ENCODE measurements around the gene TRAF3.

TRAF3 gene

GRCh38 chr14:102776761-102777710 is at the start of gene TRAF3:
Gene TRAF3, plus strand, starts transcription at chr14:102777449. Its CDS starts 92,753 bp downstream, at chr14:102870202.
- peak; percentile 27 for ATAC-seq

DNA sequence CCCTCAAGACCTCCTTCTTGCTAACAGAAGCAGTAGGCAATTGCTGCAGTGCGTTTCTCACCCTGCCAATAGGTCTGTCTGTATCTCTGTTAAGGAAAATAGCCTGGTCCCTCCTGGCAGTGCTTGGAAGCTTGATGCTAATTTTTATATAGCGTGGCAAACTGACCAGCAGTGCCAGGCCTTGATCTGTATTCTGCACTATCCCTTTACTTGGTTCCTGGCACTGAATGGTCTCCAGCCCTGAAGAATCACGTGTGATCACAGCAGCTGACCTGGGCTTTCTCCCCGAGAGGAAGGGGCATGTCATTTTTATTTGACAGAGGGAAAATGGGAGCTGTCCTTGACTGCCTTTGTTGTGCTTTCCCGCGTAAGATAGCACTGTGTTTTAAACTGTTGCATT is 48.7 kb upstream of the TRAF3 start:
- no peak for TF ChIP-seq ARNTL (CRISPR knock-in tag; IDR thresholded peaks at IDR 0.05; ENCODE audit: borderline replicate concordance, low read depth)
- TF ChIP-seq RARB (CRISPR knock-in tag; IDR thresholded peaks at IDR 0.05): no peak
- TF ChIP-seq BACH2 (CRISPR knock-in tag; IDR thresholded peaks at IDR 0.05; ENCODE audit: borderline replicate concordance): no peak
- TF ChIP-seq, protein P1, sequence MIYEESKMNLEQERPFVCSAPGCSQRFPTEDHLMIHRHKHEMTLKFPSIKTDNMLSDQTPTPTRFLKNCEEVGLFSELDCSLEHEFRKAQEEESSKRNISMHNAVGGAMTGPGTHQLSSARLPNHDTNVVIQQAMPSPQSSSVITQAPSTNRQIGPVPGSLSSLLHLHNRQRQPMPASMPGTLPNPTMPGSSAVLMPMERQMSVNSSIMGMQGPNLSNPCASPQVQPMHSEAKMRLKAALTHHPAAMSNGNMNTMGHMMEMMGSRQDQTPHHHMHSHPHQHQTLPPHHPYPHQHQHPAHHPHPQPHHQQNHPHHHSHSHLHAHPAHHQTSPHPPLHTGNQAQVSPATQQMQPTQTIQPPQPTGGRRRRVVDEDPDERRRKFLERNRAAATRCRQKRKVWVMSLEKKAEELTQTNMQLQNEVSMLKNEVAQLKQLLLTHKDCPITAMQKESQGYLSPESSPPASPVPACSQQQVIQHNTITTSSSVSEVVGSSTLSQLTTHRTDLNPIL (CRISPR knock-in tag; IDR thresholded peaks at IDR 0.05; ENCODE audit: low read depth): no peak
- TF ChIP-seq GLIS3 (CRISPR knock-in tag; IDR thresholded peaks at IDR 0.05): no peak
- TF ChIP-seq, protein P2, sequence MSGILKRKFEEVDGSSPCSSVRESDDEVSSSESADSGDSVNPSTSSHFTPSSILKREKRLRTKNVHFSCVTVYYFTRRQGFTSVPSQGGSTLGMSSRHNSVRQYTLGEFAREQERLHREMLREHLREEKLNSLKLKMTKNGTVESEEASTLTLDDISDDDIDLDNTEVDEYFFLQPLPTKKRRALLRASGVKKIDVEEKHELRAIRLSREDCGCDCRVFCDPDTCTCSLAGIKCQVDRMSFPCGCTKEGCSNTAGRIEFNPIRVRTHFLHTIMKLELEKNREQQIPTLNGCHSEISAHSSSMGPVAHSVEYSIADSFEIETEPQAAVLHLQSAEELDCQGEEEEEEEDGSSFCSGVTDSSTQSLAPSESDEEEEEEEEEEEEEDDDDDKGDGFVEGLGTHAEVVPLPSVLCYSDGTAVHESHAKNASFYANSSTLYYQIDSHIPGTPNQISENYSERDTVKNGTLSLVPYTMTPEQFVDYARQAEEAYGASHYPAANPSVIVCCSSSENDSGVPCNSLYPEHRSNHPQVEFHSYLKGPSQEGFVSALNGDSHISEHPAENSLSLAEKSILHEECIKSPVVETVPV (CRISPR knock-in tag; IDR thresholded peaks at IDR 0.05): no peak
- TF ChIP-seq ZNF565 (CRISPR knock-in tag; conservative IDR thresholded peaks at IDR 0.05; ENCODE audit: low read depth): no peak
- no peak for TF ChIP-seq ZFP3 (CRISPR knock-in tag; IDR thresholded peaks at IDR 0.05)
- TF ChIP-seq ZFP30 (CRISPR knock-in tag; IDR thresholded peaks at IDR 0.05): no peak
- ATAC-seq: no peak

More at GRCh38 chr14:102776761-102777710, at the start of gene TRAF3:
- TF ChIP-seq, protein P3, sequence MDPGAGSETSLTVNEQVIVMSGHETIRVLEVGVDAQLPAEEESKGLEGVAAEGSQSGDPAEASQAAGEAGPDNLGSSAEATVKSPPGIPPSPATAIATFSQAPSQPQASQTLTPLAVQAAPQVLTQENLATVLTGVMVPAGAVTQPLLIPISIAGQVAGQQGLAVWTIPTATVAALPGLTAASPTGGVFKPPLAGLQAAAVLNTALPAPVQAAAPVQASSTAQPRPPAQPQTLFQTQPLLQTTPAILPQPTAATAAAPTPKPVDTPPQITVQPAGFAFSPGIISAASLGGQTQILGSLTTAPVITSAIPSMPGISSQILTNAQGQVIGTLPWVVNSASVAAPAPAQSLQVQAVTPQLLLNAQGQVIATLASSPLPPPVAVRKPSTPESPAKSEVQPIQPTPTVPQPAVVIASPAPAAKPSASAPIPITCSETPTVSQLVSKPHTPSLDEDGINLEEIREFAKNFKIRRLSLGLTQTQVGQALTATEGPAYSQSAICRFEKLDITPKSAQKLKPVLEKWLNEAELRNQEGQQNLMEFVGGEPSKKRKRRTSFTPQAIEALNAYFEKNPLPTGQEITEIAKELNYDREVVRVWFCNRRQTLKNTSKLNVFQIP (CRISPR knock-in tag; IDR thresholded peaks at IDR 0.05; ENCODE audit: borderline replicate concordance, low read depth): no peak
- TF ChIP-seq ARNTL (CRISPR knock-in tag; IDR thresholded peaks at IDR 0.05; ENCODE audit: borderline replicate concordance, low read depth): no peak
- TF ChIP-seq, protein P4, sequence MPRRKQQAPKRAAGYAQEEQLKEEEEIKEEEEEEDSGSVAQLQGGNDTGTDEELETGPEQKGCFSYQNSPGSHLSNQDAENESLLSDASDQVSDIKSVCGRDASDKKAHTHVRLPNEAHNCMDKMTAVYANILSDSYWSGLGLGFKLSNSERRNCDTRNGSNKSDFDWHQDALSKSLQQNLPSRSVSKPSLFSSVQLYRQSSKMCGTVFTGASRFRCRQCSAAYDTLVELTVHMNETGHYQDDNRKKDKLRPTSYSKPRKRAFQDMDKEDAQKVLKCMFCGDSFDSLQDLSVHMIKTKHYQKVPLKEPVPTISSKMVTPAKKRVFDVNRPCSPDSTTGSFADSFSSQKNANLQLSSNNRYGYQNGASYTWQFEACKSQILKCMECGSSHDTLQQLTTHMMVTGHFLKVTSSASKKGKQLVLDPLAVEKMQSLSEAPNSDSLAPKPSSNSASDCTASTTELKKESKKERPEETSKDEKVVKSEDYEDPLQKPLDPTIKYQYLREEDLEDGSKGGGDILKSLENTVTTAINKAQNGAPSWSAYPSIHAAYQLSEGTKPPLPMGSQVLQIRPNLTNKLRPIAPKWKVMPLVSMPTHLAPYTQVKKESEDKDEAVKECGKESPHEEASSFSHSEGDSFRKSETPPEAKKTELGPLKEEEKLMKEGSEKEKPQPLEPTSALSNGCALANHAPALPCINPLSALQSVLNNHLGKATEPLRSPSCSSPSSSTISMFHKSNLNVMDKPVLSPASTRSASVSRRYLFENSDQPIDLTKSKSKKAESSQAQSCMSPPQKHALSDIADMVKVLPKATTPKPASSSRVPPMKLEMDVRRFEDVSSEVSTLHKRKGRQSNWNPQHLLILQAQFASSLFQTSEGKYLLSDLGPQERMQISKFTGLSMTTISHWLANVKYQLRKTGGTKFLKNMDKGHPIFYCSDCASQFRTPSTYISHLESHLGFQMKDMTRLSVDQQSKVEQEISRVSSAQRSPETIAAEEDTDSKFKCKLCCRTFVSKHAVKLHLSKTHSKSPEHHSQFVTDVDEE (CRISPR knock-in tag; IDR thresholded peaks at IDR 0.05): 0 out of 2 replicates have a peak, but pooled peaks have one; percentile 45
- TF ChIP-seq RARB (CRISPR knock-in tag; IDR thresholded peaks at IDR 0.05): no peak
- no peak for TF ChIP-seq ZFP30 (CRISPR knock-in tag; IDR thresholded peaks at IDR 0.05)
- no peak for TF ChIP-seq ZNF8 (CRISPR knock-in tag; IDR thresholded peaks at IDR 0.05)
- no peak for TF ChIP-seq ISL1 (CRISPR knock-in tag; IDR thresholded peaks at IDR 0.05)

GRCh38 chr14:102729268-102729667 is 48.0 kb upstream of the TRAF3 start:
- ATAC-seq: no peak

GRCh38 chr14:102729825-102730224 is 47.4 kb upstream of the TRAF3 start:
- ATAC-seq: no peak

More at GRCh38 chr14:102729268-102729667, 48.0 kb upstream of the TRAF3 start:
- TF ChIP-seq ZFP3 (CRISPR knock-in tag; IDR thresholded peaks at IDR 0.05) (no peak), ZFP30 (CRISPR knock-in tag; IDR thresholded peaks at IDR 0.05) (no peak), ZC3H10 (CRISPR knock-in tag; IDR thresholded peaks at IDR 0.05) (no peak), TOX (CRISPR knock-in tag; IDR thresholded peaks at IDR 0.05; ENCODE audit: borderline replicate concordance) (no peak), BACH2 (CRISPR knock-in tag; IDR thresholded peaks at IDR 0.05; ENCODE audit: borderline replicate concordance) (no peak), ARNTL (CRISPR knock-in tag; IDR thresholded peaks at IDR 0.05; ENCODE audit: borderline replicate concordance, low read depth) (no peak)
- TF ChIP-seq, protein P3 (CRISPR knock-in tag; IDR thresholded peaks at IDR 0.05; ENCODE audit: borderline replicate concordance, low read depth): no peak

More at GRCh38 chr14:102729825-102730224, 47.4 kb upstream of the TRAF3 start:
- TF ChIP-seq, protein P4 (CRISPR knock-in tag; IDR thresholded peaks at IDR 0.05): no peak
- TF ChIP-seq ESRRG (CRISPR knock-in tag; IDR thresholded peaks at IDR 0.05) (no peak), OSR1 (CRISPR knock-in tag; IDR thresholded peaks at IDR 0.05) (no peak), PPARA (CRISPR knock-in tag; IDR thresholded peaks at IDR 0.05; ENCODE audit: borderline replicate concordance) (no peak), ZFP30 (CRISPR knock-in tag; IDR thresholded peaks at IDR 0.05) (no peak)
- TF ChIP-seq, protein P1 (CRISPR knock-in tag; IDR thresholded peaks at IDR 0.05; ENCODE audit: low read depth): no peak

All from SK-N-SH treated with all-trans-retinoic acid at 6 μM for 48 hours (cell line).